HL-60 (cell line): Measurements from ENCODE around the gene LCA5L.

Source experiments
- DNase-seq, 2 experiments: peaks; one replicate each; pipeline ENCODE4 v3.0.0-alpha.2; 2010 to 2020; ENCODE audit warnings: low read depth in 1 of 2, low spot score in 1 of 2
- H3K27ac ChIP-seq: fragments of 250-450 bp; sonication (Bioruptor Pico); replicated peaks from 2 replicates; pipeline ENCODE4 v1.5.1; 2020; ENCODE audit warnings: mild to moderate bottlenecking, moderate library complexity
- H3K27me3 ChIP-seq: fragments of 250-450 bp; sonication (Bioruptor Pico); 2 replicates; pipeline ENCODE4 v1.5.1; 2021; ENCODE audit warnings: mild to moderate bottlenecking, moderate library complexity; ENCODE audit not compliant: insufficient read depth, poor library complexity, severe bottlenecking
- H3K4me3 ChIP-seq: replicated peaks from 2 replicates; pipeline ENCODE4 v1.5.1; 2011; ENCODE audit warnings: mild to moderate bottlenecking, control low read depth, low read length; ENCODE audit not compliant: insufficient read depth
- GABPA ChIP-seq: IDR thresholded peaks from 2 replicates; pipeline ENCODE4 v1.6.1; 2012; ENCODE audit warnings: low read depth
- POLR2AphosphoS5 ChIP-seq: IDR thresholded peaks from 2 replicates; pipeline ENCODE4 v1.6.1; 2012; ENCODE audit warnings: low read depth
- SPI1 ChIP-seq: IDR thresholded peaks from 2 replicates; pipeline ENCODE4 v1.6.1; 2012; ENCODE audit warnings: low read depth, mild to moderate bottlenecking, borderline replicate concordance
- TF ChIP-seq, protein P1 (sequence below): IDR thresholded peaks from one replicate; pipeline ENCODE4 v1.5.1; 2011; ENCODE audit warnings: low read length, control low read depth, inconsistent platforms; ENCODE audit not compliant: insufficient read depth
- TF ChIP-seq, protein P2 (sequence below): IDR thresholded peaks from 2 replicates; pipeline ENCODE4 v1.6.1; 2012; ENCODE audit warnings: low read depth; ENCODE audit not compliant: insufficient replicate concordance

Gene LCA5L

GRCh38 chr21:39430457-39430856 lies 15.1 kb downstream of the LCA5L start:
- H3K27ac ChIP-seq: no peak overlapping the region
- TF ChIP-seq, protein P1, sequence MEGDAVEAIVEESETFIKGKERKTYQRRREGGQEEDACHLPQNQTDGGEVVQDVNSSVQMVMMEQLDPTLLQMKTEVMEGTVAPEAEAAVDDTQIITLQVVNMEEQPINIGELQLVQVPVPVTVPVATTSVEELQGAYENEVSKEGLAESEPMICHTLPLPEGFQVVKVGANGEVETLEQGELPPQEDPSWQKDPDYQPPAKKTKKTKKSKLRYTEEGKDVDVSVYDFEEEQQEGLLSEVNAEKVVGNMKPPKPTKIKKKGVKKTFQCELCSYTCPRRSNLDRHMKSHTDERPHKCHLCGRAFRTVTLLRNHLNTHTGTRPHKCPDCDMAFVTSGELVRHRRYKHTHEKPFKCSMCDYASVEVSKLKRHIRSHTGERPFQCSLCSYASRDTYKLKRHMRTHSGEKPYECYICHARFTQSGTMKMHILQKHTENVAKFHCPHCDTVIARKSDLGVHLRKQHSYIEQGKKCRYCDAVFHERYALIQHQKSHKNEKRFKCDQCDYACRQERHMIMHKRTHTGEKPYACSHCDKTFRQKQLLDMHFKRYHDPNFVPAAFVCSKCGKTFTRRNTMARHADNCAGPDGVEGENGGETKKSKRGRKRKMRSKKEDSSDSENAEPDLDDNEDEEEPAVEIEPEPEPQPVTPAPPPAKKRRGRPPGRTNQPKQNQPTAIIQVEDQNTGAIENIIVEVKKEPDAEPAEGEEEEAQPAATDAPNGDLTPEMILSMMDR: no peak
- TF ChIP-seq, protein P2, sequence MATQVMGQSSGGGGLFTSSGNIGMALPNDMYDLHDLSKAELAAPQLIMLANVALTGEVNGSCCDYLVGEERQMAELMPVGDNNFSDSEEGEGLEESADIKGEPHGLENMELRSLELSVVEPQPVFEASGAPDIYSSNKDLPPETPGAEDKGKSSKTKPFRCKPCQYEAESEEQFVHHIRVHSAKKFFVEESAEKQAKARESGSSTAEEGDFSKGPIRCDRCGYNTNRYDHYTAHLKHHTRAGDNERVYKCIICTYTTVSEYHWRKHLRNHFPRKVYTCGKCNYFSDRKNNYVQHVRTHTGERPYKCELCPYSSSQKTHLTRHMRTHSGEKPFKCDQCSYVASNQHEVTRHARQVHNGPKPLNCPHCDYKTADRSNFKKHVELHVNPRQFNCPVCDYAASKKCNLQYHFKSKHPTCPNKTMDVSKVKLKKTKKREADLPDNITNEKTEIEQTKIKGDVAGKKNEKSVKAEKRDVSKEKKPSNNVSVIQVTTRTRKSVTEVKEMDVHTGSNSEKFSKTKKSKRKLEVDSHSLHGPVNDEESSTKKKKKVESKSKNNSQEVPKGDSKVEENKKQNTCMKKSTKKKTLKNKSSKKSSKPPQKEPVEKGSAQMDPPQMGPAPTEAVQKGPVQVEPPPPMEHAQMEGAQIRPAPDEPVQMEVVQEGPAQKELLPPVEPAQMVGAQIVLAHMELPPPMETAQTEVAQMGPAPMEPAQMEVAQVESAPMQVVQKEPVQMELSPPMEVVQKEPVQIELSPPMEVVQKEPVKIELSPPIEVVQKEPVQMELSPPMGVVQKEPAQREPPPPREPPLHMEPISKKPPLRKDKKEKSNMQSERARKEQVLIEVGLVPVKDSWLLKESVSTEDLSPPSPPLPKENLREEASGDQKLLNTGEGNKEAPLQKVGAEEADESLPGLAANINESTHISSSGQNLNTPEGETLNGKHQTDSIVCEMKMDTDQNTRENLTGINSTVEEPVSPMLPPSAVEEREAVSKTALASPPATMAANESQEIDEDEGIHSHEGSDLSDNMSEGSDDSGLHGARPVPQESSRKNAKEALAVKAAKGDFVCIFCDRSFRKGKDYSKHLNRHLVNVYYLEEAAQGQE: no peak
- TF ChIP-seq POLR2AphosphoS5 (no peak), GABPA (no peak), SPI1 (no peak)
- no peak for DNase-seq
- H3K4me3 ChIP-seq: no peak overlapping the region
- no peaks in the 10 kb centered on the region for H3K27me3 ChIP-seq

DNA sequence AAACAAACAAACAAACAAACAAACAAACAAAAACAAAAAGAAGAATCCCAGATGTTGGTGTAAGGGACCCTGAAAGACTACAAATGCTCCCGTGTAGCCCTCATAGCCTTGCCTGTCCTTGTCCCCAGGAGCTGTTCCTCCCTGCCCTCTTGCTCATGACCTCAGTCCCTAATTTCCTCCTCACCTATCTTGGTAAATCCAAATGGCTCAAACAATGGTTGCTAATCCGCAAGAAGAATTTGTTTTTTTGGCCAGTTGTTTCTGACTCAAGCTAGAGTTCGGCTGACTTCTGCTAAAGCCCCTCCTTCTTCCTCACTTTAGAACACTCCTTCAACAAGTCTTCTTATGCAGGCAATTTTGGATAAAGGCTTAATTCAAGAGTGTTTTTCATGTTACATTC lies 15.6 kb downstream of the LCA5L start:
- Histone ChIP-seq H3K27me3 (no peaks in the 10 kb centered on the region), H3K4me3 (no peak overlapping the region), H3K27ac (no peak overlapping the region)
- DNase-seq: no peak
- TF ChIP-seq, protein P2: no peak
- TF ChIP-seq POLR2AphosphoS5 (no peak), GABPA (no peak), SPI1 (no peak)
- TF ChIP-seq, protein P1: no peak

DNA sequence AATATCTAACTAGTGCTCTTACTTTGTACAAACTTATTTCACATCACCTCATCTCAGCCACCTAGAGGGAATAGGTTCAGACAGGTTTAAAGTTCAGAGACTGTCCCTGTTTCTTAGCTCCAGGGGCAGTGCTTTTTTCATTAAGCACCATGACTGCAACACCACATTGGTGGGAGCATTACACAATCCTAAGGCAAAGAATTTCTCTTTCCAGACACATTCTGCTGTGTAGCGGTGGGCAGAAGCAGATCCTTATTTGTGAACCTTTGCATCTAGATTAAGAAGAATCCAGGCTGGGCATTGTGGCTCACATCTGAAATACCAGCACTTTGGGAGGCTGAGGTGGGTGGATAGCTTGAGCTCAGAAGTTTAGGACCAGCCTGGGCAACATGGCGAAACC lies 16.1 kb downstream of the LCA5L start:
- H3K27me3 ChIP-seq: no peaks in the 10 kb centered on the region
- no peak for TF ChIP-seq GABPA
- no peak for TF ChIP-seq POLR2AphosphoS5
- TF ChIP-seq, protein P2: no peak
- TF ChIP-seq SPI1: no peak
- TF ChIP-seq, protein P1: no peak
- H3K4me3 ChIP-seq: no peak overlapping the region
- no peak for DNase-seq
- H3K27ac ChIP-seq: no peak overlapping the region
